HG02973 (cell line): ENCODE measurements around the gene GRK7.
A peak's percentile ranks its signal among the peaks of the same experiment; 100 is the strongest.
"Not testable (repeated sequence)": the region's sequence is repeated elsewhere in the genome, so short reads cannot be mapped to it uniquely, and the experiment has no call there.

Source experiments
- ATAC-seq: cut with Tn5 transposase; IDR thresholded peaks from one replicate; pipeline ENCODE4 v1.9.1; 2021; ENCODE audit warnings: moderate library complexity; ENCODE audit not compliant: unreplicated experiment

Gene GRK7

DNA sequence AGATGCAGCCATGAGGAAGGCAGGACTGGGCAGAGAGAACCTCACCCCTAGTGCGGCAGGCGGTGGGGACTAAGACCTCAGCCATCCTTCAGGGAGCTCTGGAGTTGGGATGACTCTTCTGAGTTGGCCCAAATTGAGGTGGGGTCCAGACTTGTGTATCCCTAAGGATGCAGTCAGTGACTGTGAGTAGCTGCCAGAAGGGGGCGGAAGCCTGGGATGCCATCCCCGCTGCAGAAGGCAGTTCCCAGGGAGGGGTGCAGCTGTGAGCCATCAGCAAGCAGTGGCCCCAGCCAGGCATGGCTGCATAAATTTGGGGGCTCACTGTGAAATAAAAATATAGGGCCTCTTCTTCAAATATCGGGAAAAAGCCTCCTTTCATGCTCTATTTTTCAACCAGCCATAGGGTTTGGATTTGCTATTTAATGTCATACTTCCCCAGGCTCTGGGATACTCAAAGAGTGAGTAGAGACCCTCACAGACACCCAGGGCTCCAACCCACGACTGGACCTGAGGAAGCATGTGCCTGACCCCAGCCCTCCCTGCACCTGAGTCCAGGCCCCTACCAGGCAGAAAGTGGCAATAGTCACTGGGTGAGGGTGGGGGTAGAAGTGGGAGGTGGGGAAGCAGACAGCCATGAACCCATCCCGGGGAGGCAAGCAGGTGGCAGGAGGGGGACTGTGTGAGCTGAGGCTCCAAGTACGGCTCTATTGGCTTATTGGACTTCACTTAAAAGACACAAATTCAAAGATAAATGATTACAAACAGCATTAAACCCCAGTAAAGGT, 30.5 kb downstream of the GRK7 start:
- ATAC-seq: no peak

DNA sequence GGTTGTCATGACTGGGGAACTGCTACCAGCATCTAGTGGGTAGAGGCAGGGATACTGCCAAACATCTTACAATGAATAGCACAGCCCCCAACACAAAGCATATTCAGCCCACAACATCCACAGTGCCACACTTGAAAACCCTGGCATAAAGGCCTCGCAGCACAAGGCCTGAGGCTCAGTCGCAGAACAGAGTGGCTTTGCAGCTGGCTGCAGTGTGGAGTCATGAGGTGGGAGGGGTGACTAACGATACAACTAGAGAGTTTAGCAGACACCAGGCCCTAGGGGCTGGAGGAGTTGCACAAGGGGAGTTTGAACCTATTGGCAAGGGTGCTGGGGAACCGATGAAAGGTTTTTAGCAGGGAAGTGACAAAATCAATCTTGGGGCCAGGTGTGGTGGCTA, 32.1 kb downstream of the GRK7 start:
- no peak for ATAC-seq

DNA sequence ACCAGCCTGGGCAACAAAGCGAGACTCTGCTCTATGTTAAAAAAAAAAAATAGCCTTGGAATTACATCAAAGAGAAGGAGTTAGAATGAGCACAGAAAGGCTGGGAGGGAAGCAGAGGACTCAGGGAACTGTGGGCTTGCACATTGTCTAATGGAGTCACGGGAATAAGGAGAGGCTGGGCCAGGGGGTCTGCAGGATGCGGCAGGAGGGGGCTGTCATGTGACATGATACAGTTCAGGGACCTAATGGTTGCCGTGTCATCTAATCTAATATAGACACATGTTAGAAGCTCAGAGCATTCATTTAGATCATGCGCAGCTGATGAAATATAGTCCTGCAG, 32.5 kb downstream of the GRK7 start:
- ATAC-seq: no peak

DNA sequence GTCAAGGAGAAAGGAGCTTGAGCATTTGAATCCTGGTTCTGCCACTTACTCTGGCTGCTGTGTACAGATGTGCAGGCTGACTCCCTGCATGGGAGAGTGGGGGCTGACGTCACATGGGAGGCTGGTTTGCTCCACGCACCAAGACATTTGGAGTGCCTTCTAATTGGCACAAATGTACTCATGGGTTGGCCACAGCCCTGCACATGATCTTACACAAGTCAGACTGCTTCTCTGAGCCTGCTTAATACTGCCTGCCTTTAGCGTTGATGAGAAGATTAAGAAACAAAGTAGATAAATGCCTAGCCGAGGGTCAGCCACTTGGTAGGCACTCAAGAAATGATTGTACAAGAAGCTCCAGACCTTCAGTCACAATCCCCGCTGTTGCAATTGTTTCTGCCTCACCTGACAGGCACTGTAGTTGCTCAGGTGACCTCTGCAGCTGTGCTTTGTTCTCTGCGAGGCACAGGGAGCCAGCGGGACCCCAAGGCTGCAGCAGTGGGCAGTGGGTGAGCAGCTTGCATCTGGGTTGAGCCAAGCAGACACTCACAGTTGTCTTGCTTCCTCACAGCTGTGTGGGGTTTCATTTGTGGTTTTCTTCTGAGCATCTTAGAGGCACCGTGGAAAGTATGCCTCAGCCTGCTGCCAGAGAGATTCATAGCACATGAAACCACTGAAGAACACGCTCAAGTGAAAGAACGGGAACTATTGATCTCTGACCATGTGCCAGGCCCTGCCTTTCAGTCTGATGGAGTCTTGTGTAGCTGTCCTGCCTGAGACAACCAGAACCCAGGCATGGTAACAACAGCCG, 33.1 kb downstream of the GRK7 start:
- peak; percentile 97 for ATAC-seq

DNA sequence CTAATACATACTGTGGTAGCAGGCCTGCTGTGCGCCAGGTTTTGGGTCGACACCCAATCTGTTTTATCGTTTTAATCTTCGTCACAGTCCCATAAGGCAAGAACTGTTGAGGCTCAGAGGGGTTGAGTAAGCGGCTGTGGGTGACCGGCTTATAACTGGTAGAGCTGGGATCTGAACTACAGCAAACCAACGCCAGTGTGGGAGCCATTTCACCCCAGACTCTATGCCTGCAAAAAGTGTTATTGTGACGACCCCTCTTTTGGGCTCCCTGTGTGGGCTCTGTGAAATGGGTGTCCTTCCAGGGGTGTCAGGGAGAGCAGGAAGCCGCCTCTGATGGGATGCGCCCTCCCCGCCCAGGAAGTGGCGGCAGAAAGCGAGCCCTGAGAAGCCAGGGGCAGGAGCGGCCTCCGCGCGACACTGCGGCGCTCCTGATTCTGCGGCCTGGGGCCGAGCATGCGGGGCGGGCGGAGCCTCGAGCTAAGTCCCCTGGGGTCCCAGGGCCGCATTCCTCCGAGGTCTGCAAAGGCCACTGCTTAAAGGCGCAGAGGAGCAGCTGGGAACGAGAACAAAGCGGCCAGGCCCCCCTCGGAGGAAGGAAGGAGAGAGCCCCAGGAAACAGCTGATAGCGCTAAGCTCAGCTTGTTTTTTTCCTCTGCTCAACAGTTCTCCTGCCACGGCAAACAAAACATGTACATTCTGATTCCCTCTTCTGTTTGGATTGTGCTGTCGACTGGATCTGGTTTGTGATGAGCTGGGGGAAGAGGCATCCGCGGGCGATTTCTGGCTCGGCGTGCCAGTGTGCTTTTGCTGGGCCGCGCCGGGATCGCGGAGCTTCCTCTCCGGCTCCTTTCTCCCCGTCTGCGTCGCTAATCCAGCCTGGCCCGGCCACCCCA, 33.9 kb downstream of the GRK7 start:
- no peak for ATAC-seq

DNA sequence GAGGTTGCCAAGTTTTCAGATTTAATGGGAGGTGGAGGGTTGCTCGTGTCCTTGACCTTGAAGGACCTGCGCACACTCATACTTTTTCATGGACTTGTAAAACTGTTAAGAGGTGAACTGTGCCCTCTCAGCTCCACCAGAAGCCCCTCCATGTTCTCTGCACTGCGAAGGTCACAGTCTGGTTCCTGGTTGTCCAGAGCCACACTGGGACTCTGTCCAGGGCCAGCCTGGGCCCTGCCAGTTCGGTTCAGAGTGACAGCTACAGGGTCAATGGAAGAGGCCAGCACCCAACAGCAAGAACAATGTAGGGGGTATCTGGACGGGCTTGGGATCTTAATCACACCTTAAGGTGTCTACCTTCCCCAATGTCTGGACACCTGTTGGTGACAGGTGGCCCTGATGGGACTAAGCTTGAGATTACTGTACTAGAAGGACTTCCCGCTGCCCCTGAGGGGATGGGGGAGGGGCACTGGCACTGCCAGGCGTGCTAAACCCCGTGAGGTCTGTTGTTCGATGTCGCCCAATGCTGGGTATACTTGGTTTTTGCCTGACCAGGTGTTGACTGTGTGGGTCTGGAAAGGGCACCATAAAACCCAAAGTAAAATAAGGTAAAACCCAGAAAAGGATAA, 34.7 kb downstream of the GRK7 start:
- ATAC-seq: no peak

DNA sequence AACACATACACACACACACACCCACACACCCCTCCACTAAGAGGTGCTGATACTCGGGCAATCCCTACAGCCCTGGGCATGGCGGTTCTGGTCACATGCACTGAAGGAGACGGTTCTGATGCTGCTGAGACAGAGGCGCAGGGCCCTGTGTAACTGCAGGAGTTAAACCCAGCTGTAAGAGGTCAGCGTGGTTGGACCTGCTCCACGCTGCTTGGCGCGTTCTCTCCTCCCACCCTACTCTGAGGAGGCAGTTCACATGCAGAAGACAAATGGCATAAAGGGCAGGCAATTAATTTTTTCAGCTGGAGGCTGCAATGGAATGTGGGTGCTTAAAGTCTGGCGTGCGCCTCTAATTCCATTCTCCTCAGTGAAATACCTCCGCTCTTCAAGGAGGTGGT, 35.2 kb downstream of the GRK7 start:
- ATAC-seq: no peak

DNA sequence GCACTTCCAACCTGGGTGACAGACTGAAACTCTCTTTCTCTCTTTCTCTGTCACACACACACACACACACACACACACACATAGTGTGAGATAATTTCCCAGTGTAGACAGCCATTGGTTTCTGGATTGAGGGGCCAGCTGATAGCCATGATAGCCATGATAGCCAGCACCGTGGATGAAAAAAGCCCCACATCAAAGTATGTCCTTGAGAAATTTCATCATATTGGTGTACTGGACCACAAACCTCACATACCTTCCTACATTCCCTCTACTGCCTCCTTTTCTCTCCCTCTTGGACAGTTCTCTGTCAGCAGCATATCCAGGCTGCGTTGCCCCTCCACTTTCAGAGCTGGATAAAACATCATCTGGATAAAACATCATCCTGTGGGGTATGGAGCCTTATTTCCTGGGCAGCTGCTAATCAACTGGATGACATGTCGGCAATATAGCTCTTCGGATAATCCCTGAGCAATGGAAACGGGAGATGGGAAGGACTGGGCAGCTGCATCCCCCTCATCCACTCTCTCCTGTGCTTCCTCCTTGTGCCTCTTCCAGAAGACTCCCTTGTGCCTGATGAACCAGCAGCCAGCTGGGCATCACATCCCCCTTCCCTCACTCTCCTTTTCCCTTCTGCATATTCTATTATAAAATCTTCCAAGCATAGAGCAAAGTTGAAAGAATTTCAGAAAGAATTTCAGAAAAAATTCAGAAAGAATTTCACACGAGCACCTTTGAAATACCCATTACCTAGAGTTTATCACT, 39.3 kb downstream of the GRK7 start:
- no peak for ATAC-seq

DNA sequence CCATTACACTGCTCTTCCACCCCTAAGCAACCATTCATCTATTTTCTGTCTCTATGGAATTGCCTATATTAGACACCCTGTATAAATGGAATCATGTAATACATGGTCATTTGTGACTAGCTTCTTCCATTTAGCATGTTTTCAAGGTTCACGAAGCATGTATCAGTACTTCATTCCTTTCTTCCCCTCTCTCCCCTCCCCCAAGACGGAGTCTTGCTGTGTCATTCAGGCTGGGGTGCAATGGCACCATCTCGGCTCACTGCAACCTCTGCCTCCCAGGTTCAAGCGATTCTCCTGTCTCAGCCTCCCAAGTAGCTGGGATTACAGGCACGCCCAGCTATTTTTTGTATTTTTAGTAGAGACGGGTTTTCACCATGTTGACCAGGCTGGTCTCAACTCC, 40.3 kb downstream of the GRK7 start:
- ATAC-seq: not testable (repeated sequence)

DNA sequence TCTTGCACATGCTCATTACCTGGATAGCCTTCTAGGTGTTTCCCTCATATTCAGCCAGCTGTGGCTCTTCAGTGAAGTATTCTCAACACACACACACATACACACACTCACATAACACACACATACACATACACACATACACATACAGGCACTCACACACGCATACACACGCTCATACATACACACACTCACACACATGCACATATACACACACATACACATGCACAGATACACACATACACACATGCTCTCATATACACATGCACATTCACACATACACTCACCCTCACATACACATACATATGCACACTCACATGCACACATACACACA, 41.2 kb downstream of the GRK7 start:
- no peak for ATAC-seq

DNA sequence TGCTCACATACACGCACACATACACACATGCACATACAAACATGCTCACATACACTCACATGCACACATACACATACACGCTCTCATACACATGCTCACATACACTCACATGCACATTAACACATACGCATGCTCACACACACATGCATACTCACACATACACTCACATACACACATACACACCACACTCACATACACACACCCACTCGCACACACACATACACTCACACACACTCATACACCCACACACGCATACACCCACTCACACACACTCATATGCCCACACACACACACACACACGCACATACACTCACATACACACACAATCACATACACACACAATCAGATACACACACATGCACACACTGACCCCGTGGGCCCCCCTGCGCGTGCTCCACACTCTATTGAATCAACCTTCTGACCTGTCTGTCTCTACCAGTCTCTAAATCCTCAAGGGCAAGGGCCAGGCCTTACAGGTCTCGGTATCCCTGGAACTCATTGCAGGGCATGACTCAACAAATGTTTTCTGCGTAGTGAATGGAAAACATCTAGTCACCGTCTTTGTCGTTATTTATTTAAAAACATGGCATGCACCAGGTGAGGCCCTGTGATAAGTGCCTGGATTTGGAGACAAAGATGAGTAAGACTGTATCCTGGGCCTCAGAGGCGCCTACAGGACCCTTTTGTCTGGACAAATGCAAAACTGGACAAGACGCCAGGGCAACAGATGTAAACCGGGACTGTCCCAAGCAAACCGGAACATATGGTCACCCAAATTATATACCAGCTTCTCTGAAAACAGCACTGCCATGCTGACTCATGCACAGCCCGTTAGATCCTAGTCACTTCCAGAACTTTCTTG, 41.8 kb downstream of the GRK7 start:
- no peak for ATAC-seq

DNA sequence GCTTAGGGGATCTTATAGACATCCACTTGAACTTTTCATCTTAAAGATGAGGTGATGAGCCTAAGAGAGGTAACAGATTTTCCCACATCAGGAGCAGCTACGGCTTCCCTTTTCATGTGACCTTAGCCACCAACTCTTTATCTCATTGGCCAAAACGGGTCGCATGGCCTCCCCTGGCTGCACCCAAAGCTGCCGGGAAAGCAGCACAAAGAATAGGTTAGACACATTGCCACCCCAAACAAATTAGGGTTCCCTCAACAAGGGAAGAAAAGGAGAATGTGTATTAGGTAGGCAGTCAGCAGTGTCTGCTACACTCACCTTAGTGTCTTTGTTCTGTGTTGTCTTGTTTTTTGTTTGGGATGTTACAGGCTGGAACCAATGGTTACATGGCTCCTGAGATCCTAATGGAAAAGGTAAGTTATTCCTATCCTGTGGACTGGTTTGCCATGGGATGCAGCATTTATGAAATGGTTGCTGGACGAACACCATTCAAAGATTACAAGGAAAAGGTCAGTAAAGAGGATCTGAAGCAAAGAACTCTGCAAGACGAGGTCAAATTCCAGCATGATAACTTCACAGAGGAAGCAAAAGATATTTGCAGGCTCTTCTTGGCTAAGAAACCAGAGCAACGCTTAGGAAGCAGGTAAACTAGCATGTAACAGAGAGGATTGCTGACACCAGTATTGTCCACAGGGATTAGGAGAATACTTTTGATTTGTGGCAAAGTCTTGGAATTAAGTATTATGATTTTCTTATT, 44.2 kb downstream of the GRK7 start:
- ATAC-seq: no peak

DNA sequence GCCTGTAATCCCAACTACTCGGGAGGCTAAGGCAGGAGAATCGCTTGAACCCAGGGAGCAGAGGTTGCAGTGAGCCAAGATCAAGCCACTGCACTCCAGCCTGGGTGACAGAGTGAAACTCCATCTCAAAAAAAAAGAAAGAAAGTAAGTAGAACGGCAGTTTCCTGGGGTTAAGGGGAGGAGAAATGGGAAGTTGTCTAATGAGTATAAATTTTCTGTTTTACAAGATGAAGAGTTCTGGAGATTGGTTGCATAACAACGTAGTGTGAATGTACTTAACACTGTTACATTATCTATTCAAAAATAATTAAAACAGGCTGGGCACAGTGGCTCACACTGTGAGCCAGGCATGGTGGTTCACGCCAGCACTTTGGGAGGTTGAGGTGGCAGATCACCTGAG, 45.4 kb downstream of the GRK7 start:
- no peak for ATAC-seq

DNA sequence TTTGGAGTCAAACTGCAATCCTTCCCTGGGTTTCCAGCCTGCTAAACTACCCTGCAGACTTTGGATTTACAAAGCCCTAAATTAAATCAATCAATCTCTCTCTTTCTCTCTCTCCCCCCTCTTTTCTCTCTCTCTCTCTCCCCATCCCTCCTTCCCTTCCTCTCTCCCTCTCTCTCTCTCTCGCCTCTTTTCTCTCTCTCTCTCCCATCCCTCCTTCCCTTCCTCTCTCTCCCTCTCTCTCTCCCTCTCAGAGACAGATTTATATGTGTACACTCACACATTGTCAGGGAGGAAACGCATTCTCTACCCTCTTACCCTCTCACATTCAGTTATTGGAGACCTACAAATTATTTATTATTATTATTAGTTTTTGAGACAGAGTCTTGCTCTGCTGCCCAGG, 47.0 kb downstream of the GRK7 start:
- no peak for ATAC-seq

DNA sequence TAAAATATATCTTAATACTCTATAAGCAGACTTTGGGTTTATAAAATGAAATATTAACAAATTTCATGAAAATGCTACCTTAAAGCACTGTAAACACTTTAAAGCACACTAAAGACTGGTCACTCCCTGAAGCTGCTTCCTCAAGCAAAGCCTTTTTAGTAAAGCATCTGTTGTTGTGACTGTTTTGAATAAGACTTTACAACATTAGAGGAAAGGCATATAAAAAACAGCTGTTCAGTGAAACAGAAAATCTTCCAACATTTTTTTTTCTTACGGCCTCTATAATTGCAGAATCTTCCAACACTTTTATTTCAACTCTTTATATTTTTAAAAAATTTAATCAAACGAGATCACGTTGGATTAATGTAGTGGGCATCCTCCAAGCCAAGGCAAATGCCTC, 48.1 kb downstream of the GRK7 start:
- ATAC-seq: no peak

DNA sequence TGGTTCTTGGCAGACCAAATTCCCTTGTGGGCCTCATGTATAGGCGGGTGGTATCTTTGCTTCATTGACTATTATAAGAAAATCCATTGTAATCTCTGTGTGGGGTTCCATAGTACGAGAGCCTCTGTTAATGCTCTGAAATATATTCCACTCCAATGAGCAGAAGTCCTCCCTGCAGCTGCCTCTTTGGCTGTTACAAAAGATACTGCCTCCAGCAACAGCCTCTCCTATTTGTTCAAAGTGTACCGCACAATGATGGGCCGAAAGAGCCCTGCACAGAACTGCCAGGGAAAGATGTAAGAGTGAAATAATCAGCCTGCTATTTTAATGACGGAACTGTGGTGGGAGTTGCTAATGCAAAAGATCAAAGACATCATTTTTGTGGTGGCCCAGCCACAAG, 48.9 kb downstream of the GRK7 start:
- ATAC-seq: no peak

DNA sequence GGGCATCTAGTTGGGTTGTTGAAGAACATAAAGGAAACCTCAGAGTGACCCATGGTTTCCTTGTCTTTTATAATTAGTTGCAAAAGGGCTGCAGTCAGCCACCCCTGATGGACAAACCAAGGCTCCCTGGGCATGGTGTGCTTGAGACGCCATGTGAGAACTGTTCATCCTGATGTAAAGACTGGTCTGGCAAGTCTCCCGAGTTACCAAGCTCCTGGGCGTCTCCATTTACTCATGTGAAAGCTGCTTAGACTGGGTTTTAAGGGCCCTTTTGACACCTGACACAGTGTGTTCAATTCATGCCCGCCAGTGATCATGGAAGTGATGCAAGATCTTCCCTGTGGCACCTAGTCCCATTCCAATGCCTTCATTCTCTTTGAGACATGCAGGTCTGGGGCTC, 49.4 kb downstream of the GRK7 start:
- no peak for ATAC-seq
